KMS-11 (cell line): Measurements from ENCODE around the gene SEC11A.
"Not testable (repeated sequence)": the region's sequence is repeated elsewhere in the genome, so short reads cannot be mapped to it uniquely, and the experiment has no call there.

Source experiments
- H2AFZ ChIP-seq: fragments of 200-600 bp; sonication (generic); 2 replicates; pipeline ENCODE4 v1.6.1; 2016; ENCODE audit warnings: antibody characterized with exemption, mixed run types, low read depth
- H3K27ac ChIP-seq: fragments of 200-600 bp; sonication (generic); 2 replicates; pipeline ENCODE4 v1.6.1; 2016; ENCODE audit warnings: mild to moderate bottlenecking, mixed run types
- H3K27me3 ChIP-seq: fragments of 200-600 bp; sonication (generic); 2 replicates; pipeline ENCODE4 v1.6.1; 2017; ENCODE audit warnings: mild to moderate bottlenecking, low read depth, mixed run types, moderate library complexity; ENCODE audit not compliant: insufficient read depth
- H3K36me3 ChIP-seq: fragments of 200-600 bp; sonication (generic); 2 replicates; pipeline ENCODE4 v1.6.1; 2017; ENCODE audit warnings: mild to moderate bottlenecking, mixed run types; ENCODE audit not compliant: insufficient read depth
- H3K4me1 ChIP-seq: fragments of 200-600 bp; sonication (generic); 2 replicates; pipeline ENCODE4 v1.6.1; 2016; ENCODE audit warnings: mild to moderate bottlenecking, low read depth, mixed run types; ENCODE audit not compliant: poor library complexity, severe bottlenecking
- H3K4me2 ChIP-seq: fragments of 200-600 bp; sonication (generic); 2 replicates; pipeline ENCODE4 v1.7.0; 2016; ENCODE audit warnings: mild to moderate bottlenecking, mixed run types
- H3K4me3 ChIP-seq: fragments of 200-600 bp; sonication (generic); IDR thresholded peaks from 2 replicates; pipeline ENCODE4 v1.6.1; 2017; ENCODE audit warnings: low read depth, low read length, mixed read lengths; ENCODE audit not compliant: insufficient read depth
- H3K79me2 ChIP-seq: fragments of 200-600 bp; sonication (generic); 2 replicates; pipeline ENCODE4 v1.6.1; 2016; ENCODE audit warnings: low read depth, mixed run types; ENCODE audit not compliant: insufficient read depth
- H3K9ac ChIP-seq: fragments of 200-600 bp; sonication (generic); 2 replicates; pipeline ENCODE4 v1.6.1; 2016; ENCODE audit warnings: mild to moderate bottlenecking, mixed run types
- H4K20me1 ChIP-seq: fragments of 200-600 bp; sonication (generic); 2 replicates; pipeline ENCODE4 v1.6.1; 2016; ENCODE audit warnings: mild to moderate bottlenecking, mixed run types; ENCODE audit not compliant: insufficient read depth
- CTCF ChIP-seq: fragments of 200-600 bp; sonication (generic); conservative IDR thresholded peaks from 2 replicates; pipeline ENCODE4 v1.6.1; 2017; ENCODE audit warnings: low read depth, mild to moderate bottlenecking, antibody characterized with exemption, low read length, moderate library complexity, mixed read lengths

SEC11A gene

GRCh38 chr15:84736375-84736774 lies 20.4 kb upstream of the SEC11A start:
- Histone ChIP-seq H3K9ac (peak overlapping the region; percentile 43; the same call in 1 of the 2 replicates), H2AFZ (no peak overlapping the region), H3K4me1 (peaks cover 92% of the 10 kb centered on the region), H3K4me2 (peak overlapping the region; percentile 89; the same call in 1 of the 2 replicates), H3K36me3 (no peaks in the 10 kb centered on the region), H4K20me1 (no peaks in the 10 kb centered on the region), H3K27me3 (no peaks in the 10 kb centered on the region), H3K4me3 (no peak overlapping the region), H3K27ac (peak overlapping the region; percentile 89), H3K79me2 (no peaks in the 10 kb centered on the region; the same call in 1 of the 2 replicates)
- no peak for TF ChIP-seq CTCF

GRCh38 chr15:84735480-84736061 lies 19.6 kb upstream of the SEC11A start:
- Histone ChIP-seq H3K4me2 (peak overlapping the region; percentile 89), H3K9ac (peak overlapping the region; percentile 43), H3K27ac (peak overlapping the region; percentile 89), H2AFZ (peak overlapping the region; percentile 3; the same call in 1 of the 2 replicates), H3K4me1 (peaks cover 90% of the 10 kb centered on the region)
- H3K4me3 ChIP-seq, H3K36me3 ChIP-seq, H3K79me2 ChIP-seq, H3K27me3 ChIP-seq, H4K20me1 ChIP-seq: not testable (repeated sequence)

- Histone ChIP-seq H3K4me3 (no peak overlapping the region), H3K4me1 (peaks cover 85% of the 10 kb centered on the region), H3K79me2 (no peaks in the 10 kb centered on the region; the same call in 1 of the 2 replicates), H3K27me3 (no peaks in the 10 kb centered on the region), H3K27ac (peak overlapping the region; percentile 89), H2AFZ (peak overlapping the region; percentile 3; the same call in 1 of the 2 replicates), H4K20me1 (no peaks in the 10 kb centered on the region), H3K9ac (peak overlapping the region; percentile 43; the same call in 1 of the 2 replicates), H3K36me3 (no peaks in the 10 kb centered on the region), H3K4me2 (peak overlapping the region; percentile 89)
- TF ChIP-seq CTCF: 0 out of 2 replicates have a peak, but pooled peaks have one; percentile 3
Measured at GRCh38 chr15:84734794-84735479, 19.0 kb upstream of the SEC11A start.

- Histone ChIP-seq H3K79me2 (no peaks in the 10 kb centered on the region), H4K20me1 (no peaks in the 10 kb centered on the region), H3K4me1 (peaks cover 57% of the 10 kb centered on the region), H3K27me3 (no peaks in the 10 kb centered on the region), H3K27ac (no peak overlapping the region), H2AFZ (no peak overlapping the region), H3K4me3 (no peak overlapping the region), H3K9ac (no peak overlapping the region), H3K4me2 (no peak overlapping the region; the same call in 1 of the 2 replicates), H3K36me3 (no peaks in the 10 kb centered on the region)
- no peak for TF ChIP-seq CTCF
Measured at GRCh38 chr15:84731774-84732173, 15.8 kb upstream of the SEC11A start.

- Histone ChIP-seq H4K20me1 (no peaks in the 10 kb centered on the region), H3K27ac (no peak overlapping the region), H3K79me2 (no peaks in the 10 kb centered on the region), H3K9ac (no peak overlapping the region), H3K27me3 (no peaks in the 10 kb centered on the region), H3K4me2 (no peak overlapping the region), H2AFZ (no peak overlapping the region), H3K4me1 (peaks cover 31% of the 10 kb centered on the region), H3K4me3 (no peak overlapping the region), H3K36me3 (no peaks in the 10 kb centered on the region)
- no peak for TF ChIP-seq CTCF
Measured at GRCh38 chr15:84727429-84727828, 11.5 kb upstream of the SEC11A start.
